Globus pallidus (tissue), 1 donor: ENCODE data around the gene RAMP2.
"Not testable (repeated sequence)": the region's sequence is repeated elsewhere in the genome, so short reads cannot be mapped to it uniquely, and the experiment has no call there.

Experiments used
- DNase-seq: peaks from one replicate; pipeline ENCODE4 v3.0.0-alpha.2; 2015; ENCODE audit warnings: low spot score

The RAMP2 gene

GRCh38 chr17:42769964-42770363 lies 8.9 kb downstream of the RAMP2 start:
- not testable (repeated sequence) for DNase-seq

- no peak for DNase-seq
Observed at GRCh38 chr17:42772945-42773289, 11.9 kb downstream of the RAMP2 start.

GRCh38 chr17:42773290-42774035 lies 12.4 kb downstream of the RAMP2 start, which contains the start of gene VPS25:
TSS of gene VPS25 (plus strand) at chr17:42773449. CDS start at chr17:42773476, 27 bp downstream.
- DNase-seq: peak; percentile 83

- no peak for DNase-seq
Observed at GRCh38 chr17:42774066-42774745, 13.2 kb downstream of the RAMP2 start.

- DNase-seq: no peak
Observed at GRCh38 chr17:42775534-42776098, 14.6 kb downstream of the RAMP2 start.

- no peak for DNase-seq
Observed at GRCh38 chr17:42778570-42778969, 17.5 kb downstream of the RAMP2 start.

- no peak for DNase-seq
Observed at GRCh38 chr17:42779304-42779935, 18.4 kb downstream of the RAMP2 start.

GRCh38 chr17:42779936-42780850 lies 19.2 kb downstream of the RAMP2 start, which contains the start of gene WNK4:
TSS of gene WNK4 (plus strand) at chr17:42780610. CDS start at chr17:42780699, 89 bp downstream.
- no peak for DNase-seq

GRCh38 chr17:42780851-42781638 lies 20.0 kb downstream of the RAMP2 start:
- DNase-seq: no peak

GRCh38 chr17:42781639-42782165 lies 20.7 kb downstream of the RAMP2 start:
- no peak for DNase-seq

GRCh38 chr17:42782166-42783061 lies 21.4 kb downstream of the RAMP2 start:
- DNase-seq: no peak

GRCh38 chr17:42783062-42783790 lies 22.2 kb downstream of the RAMP2 start:
- DNase-seq: no peak

- no peak for DNase-seq
Observed at GRCh38 chr17:42783791-42784138, 22.7 kb downstream of the RAMP2 start.

GRCh38 chr17:42784409-42784808 lies 23.4 kb downstream of the RAMP2 start:
- DNase-seq: no peak

- DNase-seq: no peak
Observed at GRCh38 chr17:42784811-42785592, 24.0 kb downstream of the RAMP2 start.

GRCh38 chr17:42787266-42787665 lies 26.2 kb downstream of the RAMP2 start:
- DNase-seq: no peak

- no peak for DNase-seq
Observed at GRCh38 chr17:42791948-42792347, 30.9 kb downstream of the RAMP2 start.

- no peak for DNase-seq
Observed at GRCh38 chr17:42792545-42792944, 31.5 kb downstream of the RAMP2 start.
